Measurements from ENCODE around the gene ADGRG3. TPM values are rescaled to one million over a fixed set of nuclear protein-coding genes. Genes with fewer than 3 reads are reported as not detected.

ADGRG3 gene
- polyA plus RNA-seq, 3 donors = 0.24 to 0.51 TPM; not detected in 1

DNA sequence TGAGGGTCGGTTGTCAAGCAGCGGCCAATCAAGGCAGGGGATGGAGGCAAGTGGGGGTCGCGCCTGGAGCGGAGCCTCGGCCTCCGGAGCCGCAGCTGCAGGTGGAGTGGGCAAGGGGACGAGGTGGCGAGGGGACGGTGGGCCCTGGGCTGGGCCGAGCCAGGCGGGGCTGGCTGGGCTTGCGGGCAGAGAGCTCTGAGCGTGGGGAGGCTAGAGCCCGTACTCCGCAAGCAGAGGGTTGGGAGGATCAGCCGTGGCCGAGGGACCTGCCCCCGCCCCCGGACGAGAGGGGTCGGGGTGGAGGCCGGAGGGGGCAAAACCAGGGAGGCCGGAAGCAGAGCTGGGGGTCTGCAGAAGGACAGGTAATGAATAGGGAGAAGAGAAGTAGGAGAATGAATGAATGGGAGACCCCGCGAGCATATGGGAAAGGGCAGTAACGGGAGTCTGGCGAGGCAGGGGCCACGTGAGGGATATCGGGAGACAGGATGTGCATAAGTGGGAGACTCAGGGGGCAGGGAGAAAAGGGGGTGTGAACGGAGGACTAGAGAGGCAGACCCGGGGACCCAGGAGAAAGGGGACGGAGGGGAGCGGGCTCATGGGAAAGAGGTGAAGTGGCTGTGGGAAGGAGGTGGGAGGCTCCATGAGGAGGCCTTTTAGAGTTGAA is 67.8 kb downstream of the ADGRG3 start, which contains the start of gene KATNB1:
TSS of gene KATNB1 (plus strand) at position 16 of the 664 bp plus-strand sequence. CDS start 1,474 bp downstream, outside the sequence.
- no peak for DNase-seq

DNA sequence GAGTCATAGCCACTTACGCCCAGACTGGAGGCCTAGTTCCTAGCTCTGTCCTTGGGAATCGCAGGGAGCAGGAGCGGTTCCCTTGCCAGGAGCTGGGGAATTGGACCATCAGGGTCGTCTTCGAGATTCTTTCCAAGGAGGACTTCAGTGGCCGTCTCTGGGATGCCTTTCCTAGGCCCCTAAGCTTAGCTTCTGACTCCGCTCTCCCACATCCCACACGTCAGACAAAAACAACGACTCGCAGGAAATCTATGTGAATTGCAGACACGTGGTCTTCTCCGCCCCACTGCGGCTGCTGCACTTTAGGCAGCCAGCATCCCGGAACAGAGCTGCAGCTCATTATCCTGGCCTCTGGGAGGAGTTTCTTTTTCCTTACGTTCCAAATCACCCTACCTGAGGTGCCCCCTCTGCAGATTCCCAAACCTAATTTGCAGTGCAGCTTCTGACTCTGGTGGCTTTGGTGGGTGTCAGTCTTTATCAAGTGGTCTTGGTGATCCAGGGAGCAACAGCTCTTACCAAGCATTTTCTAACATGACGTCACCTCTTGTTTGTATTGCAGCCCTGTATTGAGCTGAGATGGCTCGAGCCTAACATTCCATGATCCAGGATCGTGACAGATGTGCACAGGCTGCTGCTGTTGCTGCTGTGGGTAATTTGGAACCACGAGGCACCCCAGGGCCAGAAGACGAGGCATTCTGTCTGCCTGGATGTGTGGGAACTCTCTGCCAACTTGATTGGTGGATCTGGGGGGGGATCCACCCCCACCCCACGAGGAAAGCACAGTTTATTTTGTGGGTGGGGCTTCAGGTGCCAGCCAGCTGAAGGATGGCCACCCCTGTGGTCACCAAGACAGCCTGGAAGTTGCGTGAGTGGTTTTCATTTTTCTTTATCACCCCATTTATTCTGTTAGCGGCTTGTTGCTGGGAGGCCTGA is 68.6 kb downstream of the ADGRG3 start:
- peak; percentile 73 for DNase-seq

DNA sequence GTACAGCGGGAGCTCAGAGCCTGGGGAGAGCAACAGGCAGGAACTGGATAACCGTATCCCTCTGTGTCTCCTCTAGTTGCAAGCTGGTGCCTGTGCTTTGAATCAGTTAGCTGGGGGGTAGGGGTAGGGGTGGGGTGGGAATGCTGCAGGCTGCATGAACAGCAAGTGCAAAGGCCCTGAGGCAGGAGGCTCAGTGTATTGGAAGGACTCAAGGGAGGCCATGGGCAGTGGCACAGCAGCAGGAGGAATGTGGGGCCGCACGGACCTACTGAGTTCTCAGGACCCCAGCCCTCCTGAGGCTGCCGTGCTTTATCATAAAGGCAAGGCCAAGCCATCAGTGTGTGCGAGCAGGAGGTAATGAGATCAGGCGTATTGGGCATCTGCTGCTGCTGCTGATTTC is 70.7 kb downstream of the ADGRG3 start:
- DNase-seq = no peak

Other genes starting within 250 kb of the ADGRG3 start
- gene CIAPIN1, start 220.9 kb upstream of the ADGRG3 start, polyA plus RNA-seq (ENCODE audit: insufficient read length in 3 of 3) = 100 to 1,000 TPM in 1 of 3 donors, 10 to 100 TPM in 2; 95.5 to 100 (median 98.5) TPM
- gene COQ9, start 220.8 kb upstream of the ADGRG3 start, polyA plus RNA-seq (ENCODE audit: insufficient read length in 3 of 3) = 100 to 1,000 TPM; 100 to 114 (median 114) TPM
- 10 to 100 TPM; 84.1 to 87.3 (median 86.4) TPM for gene POLR2C, start 205.6 kb upstream of the ADGRG3 start, polyA plus RNA-seq (ENCODE audit: insufficient read length in 3 of 3)
- gene DOK4, start 181.8 kb upstream of the ADGRG3 start, polyA plus RNA-seq (ENCODE audit: insufficient read length in 3 of 3) = 10 to 100 TPM; 34.3 to 36.8 (median 35.0) TPM
- 10 to 100 TPM; 15.3 to 20.6 (median 19.6) TPM for gene CCDC102A, start 131.7 kb upstream of the ADGRG3 start, polyA plus RNA-seq (ENCODE audit: insufficient read length in 3 of 3)
- 1 to 10 TPM; 1.1 to 1.8 (median 1.1) TPM for gene ADGRG5, start 125.7 kb upstream of the ADGRG3 start, polyA plus RNA-seq (ENCODE audit: insufficient read length in 3 of 3)
- gene ADGRG1, start 39.7 kb upstream of the ADGRG3 start, polyA plus RNA-seq (ENCODE audit: insufficient read length in 3 of 3) = 10 to 100 TPM; 72.4 to 84.0 (median 79.6) TPM
- 1 to 10 TPM; 3.3 to 7.8 (median 3.9) TPM for gene DRC7, start 26.5 kb downstream of the ADGRG3 start, polyA plus RNA-seq (ENCODE audit: insufficient read length in 3 of 3)
- 10 to 100 TPM; 25.4 to 26.5 (median 25.6) TPM for gene KATNB1, start 67.5 kb downstream of the ADGRG3 start, polyA plus RNA-seq (ENCODE audit: insufficient read length in 3 of 3)
- 10 to 100 TPM; 62.7 to 92.2 (median 91.4) TPM for gene KIFC3, start 134.2 kb downstream of the ADGRG3 start, polyA plus RNA-seq (ENCODE audit: insufficient read length in 3 of 3)

All from renal pelvis (tissue), 4 donors.